GM19239 (cell line): ENCODE results near the gene ZNF460.
"Not testable (repeated sequence)": the region's sequence is repeated elsewhere in the genome, so short reads cannot be mapped to it uniquely, and the experiment has no call there.

Source experiments
- DNase-seq: peaks from one replicate; pipeline ENCODE4 v3.0.0; 2011; ENCODE audit warnings: low spot score; ENCODE audit not compliant: insufficient read length
- FAIRE-seq: peaks from 2 replicates; lab custom pipeline; 2011; peaks lifted over from hg19 to GRCh38; lab: Jason Lieb, UNC

Gene ZNF460

DNA sequence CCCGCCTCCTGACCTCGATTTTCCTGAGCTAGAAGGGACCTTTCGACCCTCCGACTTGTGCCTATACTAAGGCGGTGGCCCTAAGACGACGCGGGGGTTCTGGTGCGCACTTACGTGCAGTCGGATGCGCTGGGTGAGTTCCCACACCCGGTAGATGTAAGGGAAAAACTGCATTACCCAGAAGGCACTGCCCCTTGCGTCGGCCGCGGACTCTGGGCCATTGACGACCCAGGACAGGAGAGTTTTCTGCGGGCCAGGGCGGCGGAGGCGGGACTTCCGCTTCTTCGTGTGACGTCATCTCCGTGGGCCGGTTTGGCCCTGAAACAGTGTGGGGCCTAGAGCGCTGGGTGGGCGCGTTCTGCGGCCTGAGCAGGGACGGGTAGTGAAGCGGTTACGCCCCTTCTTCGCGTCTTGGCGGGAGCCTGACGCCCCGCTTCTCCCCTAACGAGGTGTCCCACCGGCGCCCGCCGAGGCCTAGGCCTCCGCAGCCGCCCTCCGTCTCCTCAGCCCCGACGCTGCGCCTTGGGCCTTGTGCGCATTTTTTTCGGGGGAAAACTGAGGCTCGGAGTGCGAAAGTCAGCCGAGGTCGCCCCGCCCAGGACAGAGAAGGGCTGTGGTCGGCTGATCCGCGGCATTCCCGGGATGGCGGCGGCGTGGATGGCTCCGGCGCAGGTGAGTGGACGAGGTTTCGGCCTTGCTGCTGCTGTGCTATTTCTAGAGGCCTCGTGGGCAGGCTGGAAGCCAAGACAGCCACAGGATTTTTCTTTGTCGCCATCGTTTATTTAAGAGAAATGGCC, at the start of gene ZNF460:
Gene ZNF460 (plus strand): TSS at position 321 of the 797 bp plus-strand sequence. CDS start 322 bp downstream, at position 643.
- FAIRE-seq (peak; percentile 95), DNase-seq (peak; percentile 75)

DNA sequence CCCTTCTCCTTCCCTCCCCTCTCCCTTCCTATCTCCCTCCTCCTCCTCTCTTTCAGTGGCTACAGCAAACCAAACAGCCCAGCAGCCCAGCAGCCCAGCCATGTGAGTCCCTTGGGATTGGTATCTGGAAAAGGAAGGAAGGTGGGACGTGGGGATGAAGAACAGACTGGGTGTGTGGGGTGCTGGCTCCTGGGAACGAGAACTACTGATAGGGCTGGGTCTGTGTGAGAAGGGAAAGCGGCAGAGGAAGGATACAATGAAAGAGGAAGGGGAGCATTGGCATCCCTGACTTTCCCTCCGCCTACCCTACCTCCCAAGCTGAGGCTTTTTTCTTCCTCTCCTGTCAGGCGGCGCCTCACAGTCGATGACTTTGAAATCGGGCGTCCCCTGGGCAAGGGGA, 48.6 kb upstream of the ZNF460 start:
- FAIRE-seq (no peak), DNase-seq (no peak)

DNA sequence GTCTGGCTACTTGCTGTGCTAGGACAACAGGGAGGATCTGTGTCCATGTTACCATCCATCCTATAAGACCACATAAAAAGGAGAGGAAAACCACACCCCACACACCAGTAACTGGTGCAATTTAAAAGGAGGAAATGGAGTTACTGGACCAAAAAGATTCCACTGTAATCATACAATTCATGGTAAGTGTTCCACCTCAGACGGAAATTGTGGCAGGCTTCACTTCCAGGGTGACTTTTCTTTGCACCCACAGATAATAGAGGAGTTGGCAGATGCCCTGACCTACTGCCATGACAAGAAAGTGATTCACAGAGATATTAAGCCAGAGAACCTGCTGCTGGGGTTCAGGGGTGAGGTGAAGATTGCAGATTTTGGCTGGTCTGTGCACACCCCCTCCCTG, 47.1 kb upstream of the ZNF460 start:
- no peak for FAIRE-seq

DNA sequence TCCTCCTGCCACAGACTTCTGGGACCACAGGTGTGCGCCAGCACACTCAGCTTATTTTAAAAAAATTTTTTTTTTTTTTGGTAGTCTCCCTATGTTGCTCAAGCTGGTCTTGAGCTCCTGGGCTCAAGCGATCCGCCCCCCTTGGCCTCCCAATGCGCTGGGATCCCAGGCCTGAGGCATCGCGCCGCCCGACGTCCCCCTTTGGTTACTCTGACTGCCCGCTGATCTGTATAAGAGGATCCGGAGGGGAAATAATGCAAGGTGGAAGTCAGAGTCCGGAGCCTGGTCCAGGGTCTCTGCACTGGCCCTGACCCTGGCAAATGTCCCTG, 40.3 kb upstream of the ZNF460 start:
- no peak for DNase-seq
- no peak for FAIRE-seq

More for the DNA sequence above, 47.1 kb upstream of the ZNF460 start:
- DNase-seq = no peak

DNA sequence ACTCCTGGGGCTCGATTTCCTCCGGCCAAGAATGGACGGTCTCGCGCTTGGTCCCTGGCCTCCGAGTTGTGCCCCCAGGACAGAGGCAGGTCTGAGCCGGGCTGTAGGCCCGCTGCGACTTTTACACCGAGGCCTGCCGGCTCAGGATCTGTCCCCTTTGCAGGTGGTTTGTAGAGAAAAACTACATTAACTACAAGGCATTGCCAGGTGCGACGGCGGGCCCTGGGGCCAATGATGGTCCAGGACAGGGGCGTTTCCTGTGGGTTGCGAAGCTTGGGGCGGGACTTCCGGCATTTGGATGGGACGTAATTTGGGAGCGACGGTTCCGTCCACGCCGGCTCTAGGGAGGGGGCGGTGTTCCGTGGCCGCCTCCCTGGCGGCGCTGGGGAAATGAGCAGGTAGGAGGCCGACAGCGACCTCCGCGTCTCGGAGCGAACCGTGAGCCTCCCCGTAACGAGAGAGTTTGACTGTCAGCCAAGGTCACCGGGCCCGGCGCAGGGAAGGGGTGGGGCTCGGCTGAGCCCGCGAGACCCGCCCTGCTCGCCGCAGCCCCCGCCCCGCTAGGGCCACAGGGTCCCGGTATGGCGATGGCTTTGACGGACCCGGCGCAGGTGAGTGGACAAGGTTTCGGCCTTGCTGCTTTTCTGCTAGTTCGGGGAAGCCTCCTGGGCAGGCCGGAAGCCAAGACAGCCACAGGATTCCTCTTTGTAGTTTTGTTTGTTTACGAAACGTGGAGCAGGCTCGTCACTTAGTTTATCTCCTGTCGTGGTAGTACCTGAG, 39.8 kb upstream of the ZNF460 start, which contains the start of gene ZNF805:
Gene ZNF805 (plus strand): TSS at position 322 of the 780 bp plus-strand sequence. CDS start 260 bp downstream, at position 582.
- DNase-seq (peak; percentile 93), FAIRE-seq (peak; percentile 98)

DNA sequence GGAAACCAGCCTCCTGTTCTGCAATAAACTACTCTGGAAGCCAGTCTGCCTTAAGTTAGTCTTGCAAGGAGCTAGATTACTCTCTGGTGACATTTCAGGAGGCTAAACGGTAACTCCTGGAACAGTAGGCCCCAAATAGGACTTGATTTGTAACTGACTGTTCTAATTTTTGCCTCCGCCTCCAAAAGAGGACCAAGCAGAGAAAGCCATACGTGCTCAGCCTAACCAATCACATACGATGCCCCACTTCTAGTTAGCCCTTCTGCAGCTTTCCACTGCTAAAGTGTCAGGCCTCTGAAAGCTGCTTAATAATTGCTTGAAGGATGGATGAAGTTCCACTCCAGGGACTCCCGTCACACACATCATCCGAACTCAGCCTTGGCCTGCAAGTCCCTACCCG, 39.1 kb upstream of the ZNF460 start:
- FAIRE-seq (peak; percentile 45), DNase-seq (no peak)

DNA sequence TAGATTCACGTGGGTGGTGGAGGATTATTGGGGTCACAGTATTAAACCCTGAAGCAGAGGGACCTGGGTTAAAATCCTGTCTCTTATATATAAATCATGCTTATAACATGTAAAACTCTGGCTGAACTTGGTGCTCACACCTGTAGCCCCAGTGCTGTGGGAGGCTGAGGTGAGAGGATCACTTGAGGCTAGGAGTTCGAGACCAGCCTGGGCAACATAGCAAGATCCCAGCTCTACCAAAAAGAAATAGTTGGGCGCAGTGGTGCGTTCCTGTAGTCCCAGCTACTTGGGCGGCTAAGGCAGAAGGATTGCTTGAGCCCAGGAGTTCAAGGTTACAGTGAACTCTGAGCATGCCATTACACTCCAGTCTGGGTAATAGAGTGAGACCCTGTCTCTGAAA, 37.5 kb upstream of the ZNF460 start:
- FAIRE-seq = no peak

DNA sequence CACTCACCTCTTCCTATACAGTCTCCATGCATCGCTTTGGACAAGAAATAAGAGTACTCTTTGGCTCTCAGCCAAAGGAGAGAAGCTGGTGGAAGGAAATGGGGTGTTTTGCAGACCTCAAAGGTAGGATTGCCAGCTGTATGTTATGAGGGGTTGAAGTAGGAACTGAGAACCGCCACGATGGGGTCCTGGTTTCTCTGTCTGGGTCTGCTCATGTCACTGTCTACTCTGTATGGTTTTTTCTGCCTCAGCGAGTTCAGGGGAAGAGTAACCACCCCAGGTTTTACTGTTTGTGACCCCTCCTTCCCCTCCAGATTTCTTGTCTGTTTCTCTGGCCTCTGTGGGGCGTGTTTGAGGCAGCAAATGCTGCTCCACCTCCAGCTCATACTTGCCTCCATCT, 35.8 kb upstream of the ZNF460 start:
- FAIRE-seq (no peak), DNase-seq (no peak)

More for the DNA sequence above, 37.5 kb upstream of the ZNF460 start:
- DNase-seq = no peak

DNA sequence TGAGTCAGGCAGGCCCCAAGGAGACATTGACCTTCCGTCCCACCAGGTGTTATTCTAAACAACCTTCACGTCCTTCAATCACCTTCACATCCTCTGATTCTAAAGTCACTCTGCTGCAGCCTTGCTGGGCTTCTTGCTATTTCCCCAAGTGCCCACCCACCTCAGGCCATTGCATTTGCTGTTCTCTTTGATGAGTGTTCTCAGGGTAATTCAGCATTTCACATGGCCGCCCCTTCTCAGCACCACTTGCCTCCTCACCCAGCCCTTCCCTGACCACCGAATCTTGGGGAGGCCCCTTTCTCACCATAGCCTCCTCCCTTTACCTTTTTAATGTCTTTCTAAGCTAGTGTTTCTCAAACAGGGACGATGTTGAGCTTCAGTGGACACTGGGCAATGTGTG, 35.2 kb upstream of the ZNF460 start:
- DNase-seq = no peak
- no peak for FAIRE-seq

DNA sequence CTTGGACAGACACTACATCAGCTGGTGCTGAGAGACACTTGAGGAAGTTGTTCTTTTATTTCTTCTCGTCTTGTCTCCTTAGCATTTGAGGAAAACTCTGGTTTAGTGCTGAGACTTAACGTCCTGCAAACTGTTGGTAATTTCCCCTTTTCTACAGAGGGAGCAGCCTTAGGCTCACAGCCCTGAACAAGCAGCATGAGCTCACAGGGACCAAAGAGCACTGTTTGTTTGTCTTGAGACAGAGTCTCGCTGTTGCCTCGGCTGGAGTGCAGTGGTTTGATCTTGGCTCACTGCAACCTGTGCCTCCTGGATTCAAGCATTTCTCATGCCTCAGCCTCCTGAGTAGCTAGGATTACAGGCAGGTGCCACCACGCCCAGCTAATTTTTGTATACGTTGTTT, 34.3 kb upstream of the ZNF460 start:
- FAIRE-seq = no peak
- DNase-seq = no peak

DNA sequence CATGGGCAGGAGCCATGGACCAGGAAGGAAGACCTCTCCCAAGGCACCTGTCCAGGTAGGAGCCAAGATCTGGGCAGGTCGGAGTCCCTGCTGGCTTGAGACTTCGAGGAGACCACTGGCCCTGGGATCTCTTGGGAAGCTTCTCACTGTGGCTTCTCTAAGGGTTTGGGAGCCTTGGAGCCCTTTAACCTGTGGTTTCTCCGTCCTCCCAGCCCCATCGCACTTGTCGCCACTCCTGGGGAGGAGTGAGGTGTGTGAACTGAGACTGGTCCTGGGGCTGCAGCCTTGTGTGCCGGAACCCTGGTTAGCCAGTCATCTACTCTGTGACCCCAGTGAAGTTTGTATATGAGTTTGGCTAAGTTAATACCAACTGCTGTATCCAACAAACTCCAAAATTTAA, 31.6 kb upstream of the ZNF460 start:
- no peak for DNase-seq

DNA sequence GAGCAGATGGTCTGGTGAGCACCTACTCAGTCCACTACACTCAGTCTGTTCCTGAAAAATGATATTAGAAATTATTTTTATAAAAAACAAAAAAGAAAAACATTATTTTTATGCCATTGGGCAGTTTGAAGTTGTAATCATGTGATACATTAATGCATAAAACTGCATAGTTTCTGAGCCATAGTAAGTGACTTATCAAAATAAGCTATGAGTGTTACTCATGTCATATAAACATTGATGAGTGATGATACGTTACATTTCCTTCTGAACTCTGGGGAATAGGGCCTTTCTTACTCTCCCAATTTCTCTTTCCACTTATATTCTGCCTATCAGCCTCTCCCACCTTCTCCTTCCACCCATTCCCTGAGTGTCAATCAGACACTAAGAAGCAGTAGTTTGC, 31.0 kb upstream of the ZNF460 start:
- FAIRE-seq (no peak), DNase-seq (no peak)

More for the DNA sequence above, 31.6 kb upstream of the ZNF460 start:
- FAIRE-seq = no peak

DNA sequence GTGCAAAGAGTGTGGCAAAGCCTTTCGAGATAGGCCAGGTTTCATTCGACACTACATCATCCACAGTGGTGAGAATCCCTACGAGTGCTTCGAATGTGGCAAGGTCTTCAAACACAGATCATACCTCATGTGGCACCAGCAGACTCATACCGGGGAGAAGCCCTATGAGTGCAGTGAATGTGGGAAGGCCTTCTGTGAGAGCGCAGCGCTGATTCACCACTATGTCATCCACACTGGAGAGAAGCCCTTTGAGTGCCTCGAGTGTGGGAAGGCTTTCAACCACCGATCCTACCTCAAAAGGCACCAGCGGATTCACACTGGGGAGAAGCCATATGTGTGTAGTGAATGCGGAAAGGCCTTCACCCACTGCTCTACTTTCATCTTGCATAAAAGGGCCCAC, 26.5 kb upstream of the ZNF460 start:
- FAIRE-seq, DNase-seq: not testable (repeated sequence)

DNA sequence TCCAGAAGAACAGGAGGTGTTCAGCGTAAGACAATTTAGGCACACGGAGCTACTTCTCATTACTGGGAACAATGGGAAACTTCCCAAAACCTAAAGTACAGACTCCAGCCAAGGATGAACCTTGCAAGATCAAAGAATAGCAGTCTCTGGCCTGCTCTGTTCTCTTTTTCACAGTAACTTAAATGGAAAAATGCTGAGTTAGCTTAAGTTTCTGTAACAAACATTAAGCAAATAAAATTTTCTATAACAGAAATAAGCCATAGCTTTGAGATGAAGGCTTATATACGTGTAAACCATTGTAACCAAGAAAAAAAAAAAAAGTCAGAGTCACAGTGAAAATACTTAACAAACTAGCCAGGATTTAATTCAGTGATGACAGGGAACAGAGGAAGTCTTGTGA, 18.2 kb upstream of the ZNF460 start:
- FAIRE-seq (no peak), DNase-seq (no peak)

DNA sequence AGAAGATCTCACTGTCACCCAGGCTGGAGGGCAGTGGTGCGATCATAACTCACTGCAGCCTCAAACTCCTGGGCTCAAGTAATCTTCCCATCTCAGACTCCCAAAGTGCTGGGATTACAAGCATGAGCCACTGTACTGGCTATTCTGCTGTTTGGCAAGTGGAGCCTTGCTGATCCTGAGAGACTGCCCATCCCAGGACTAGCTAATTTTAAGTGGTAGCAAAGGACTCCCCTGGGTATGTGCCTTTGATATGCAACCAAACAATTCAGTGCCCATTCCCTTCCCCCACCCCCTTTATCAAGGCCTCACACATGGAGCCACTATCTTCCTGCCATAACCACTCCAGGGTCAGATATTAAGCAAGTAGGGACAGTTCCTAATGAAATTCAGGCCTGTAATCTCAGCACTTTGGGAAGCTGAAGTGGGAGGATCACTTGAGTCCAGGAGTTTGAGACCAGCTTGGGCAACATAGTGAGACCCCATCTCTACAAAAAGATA, 17.0 kb upstream of the ZNF460 start:
- DNase-seq = no peak

DNA sequence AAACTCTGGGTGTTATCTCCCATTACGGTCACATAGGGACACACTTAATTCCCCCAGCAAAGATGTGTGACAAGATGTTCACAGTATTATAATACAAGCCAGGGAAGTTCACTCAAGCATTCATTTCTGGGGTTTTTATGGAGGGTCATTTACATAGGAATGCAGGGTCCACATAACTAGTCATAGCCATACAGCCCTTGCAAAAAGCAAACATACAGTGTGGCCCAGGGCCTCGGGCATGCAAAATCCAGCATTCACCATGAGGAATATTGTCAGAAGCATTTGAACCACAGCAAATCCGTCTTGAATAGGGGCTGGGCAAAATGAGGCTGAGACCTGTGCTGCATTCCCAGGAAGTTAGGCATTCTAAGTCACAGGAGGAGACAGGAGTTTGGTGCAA, 13.0 kb upstream of the ZNF460 start:
- DNase-seq = no peak
- FAIRE-seq = no peak

More for the DNA sequence above, 17.0 kb upstream of the ZNF460 start:
- FAIRE-seq = no peak

DNA sequence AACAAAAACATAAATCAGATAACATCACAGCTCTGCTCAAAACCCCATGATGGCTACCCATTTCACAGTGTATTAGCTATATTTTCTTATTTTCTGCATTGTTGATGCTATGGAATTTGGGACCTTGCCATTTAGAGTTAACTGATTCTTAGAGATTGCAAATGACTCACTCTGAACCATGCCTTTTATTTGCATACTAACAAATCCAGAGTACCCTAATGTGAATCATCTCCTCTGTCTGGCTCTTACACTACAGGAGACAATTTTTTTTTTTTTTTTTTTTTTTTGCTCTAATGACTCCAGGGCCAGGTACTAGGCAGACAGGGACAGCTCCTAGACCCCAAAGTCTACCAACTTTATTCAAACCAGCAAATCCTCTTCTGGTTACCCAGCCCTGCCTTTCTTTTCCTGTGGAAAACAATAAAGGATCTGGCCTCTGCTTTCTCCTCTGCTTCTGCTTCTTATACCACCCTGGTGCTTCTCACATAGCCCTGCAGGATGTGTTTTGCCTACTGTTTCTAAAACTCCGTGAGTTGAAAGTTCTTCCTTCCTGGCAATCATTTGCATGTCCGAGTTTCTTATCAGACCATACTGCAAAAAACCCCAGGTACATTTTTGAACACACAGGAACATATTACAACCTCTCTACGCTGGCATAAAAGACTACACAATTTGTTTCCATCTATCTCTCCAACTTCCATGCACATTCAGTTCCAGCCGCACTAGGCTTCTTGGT, 10.6 kb upstream of the ZNF460 start:
- peak; percentile 82 for FAIRE-seq
- no peak for DNase-seq

DNA sequence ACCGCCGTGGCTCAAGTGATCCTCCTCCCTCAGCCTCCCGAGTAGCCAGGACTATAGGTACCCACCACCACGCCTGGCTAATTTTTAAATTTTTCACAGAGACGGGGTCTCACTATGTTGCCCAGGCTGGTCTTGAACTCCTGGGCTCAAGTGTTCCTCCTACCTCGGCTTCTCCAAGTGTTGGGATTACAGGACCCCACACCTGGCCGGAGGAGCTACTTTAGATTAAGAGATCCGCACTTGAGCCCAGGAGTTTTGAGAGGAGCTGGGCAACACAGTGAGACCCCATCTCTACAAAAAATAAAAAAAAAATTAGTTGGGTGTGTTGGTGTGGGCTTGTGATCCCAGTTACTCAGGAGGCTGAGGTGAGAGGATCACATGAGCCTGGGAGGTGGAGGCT, 9.0 kb upstream of the ZNF460 start:
- FAIRE-seq (no peak), DNase-seq (no peak)

DNA sequence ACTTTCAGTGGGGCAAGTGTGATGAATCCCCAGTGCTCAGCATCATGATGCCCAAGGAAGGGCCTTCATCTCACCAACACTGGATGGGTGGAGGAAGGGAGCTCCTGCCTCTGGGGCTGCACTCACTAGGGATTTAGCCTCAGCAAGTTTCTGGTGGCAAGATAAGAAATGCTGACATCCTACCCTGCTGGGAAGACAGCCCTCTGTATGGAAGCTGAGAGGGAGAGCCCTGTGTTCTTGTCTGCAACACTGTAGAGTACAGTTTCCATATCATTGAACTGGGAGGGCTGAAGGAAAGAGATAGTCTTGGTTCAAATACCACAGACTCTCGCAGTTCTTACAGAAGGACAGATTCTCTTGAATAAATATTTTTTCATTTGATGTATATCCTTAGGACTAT, 7.3 kb upstream of the ZNF460 start:
- FAIRE-seq = peak; percentile 53

DNA sequence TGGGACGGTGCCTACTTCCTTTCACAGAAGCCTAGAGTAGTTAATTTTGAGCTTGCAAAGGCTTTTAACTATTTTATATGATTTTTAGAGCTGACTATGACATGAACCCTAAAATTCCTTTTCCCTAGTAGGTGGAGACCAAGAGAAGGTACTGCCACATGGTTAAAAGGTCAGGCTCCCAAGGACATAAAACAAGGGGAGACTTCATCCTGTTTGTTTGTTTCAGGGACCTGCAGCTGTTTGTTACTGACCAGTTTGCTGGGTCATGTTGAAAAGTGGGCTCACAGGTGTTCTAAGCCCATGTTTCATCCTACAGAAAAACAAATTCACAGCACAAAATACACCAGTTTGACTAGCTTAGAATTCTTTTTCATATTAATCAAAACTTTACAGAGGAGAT, 3.9 kb upstream of the ZNF460 start:
- no peak for FAIRE-seq

More for the DNA sequence above, 7.3 kb upstream of the ZNF460 start:
- DNase-seq = no peak

More for the DNA sequence above, 3.9 kb upstream of the ZNF460 start:
- no peak for DNase-seq
